ENCODE results near the gene PSMA8.
"Not testable (repeated sequence)": the region's sequence is repeated elsewhere in the genome, so short reads cannot be mapped to it uniquely, and the experiment has no call there.

PSMA8 gene

GRCh38 chr18:26183395-26184112 is 49.9 kb downstream of the PSMA8 start:
- Histone ChIP-seq H3K27me3 (ENCODE audit: control insufficient read depth, insufficient read depth, low read length) (no peaks in the 10 kb centered on the region), H3K9ac (ENCODE audit: low read length) (no peak overlapping the region), H3K36me3 (ENCODE audit: control insufficient read depth, insufficient read depth, low read length) (no peaks in the 10 kb centered on the region), H3K4me3 (ENCODE audit: low read length) (no peak overlapping the region), H3K4me1 (ENCODE audit: control insufficient read depth, insufficient read depth, low read length) (no peaks in the 10 kb centered on the region), H3K27ac (ENCODE audit: low read depth, low read length) (no peak overlapping the region)

GRCh38 chr18:26185267-26185666 is 51.6 kb downstream of the PSMA8 start:
- Histone ChIP-seq H3K4me3 (ENCODE audit: low read length) (no peak overlapping the region), H3K27me3 (ENCODE audit: control insufficient read depth, insufficient read depth, low read length) (no peaks in the 10 kb centered on the region), H3K27ac (ENCODE audit: low read depth, low read length) (no peak overlapping the region), H3K9ac (ENCODE audit: low read length) (no peak overlapping the region), H3K36me3 (ENCODE audit: control insufficient read depth, insufficient read depth, low read length) (no peaks in the 10 kb centered on the region), H3K4me1 (ENCODE audit: control insufficient read depth, insufficient read depth, low read length) (no peaks in the 10 kb centered on the region)

- Histone ChIP-seq H3K27ac (ENCODE audit: low read depth, low read length) (no peak overlapping the region), H3K4me1 (ENCODE audit: control insufficient read depth, insufficient read depth, low read length) (no peaks in the 10 kb centered on the region), H3K9ac (ENCODE audit: low read length) (no peak overlapping the region), H3K36me3 (ENCODE audit: control insufficient read depth, insufficient read depth, low read length) (no peaks in the 10 kb centered on the region), H3K4me3 (ENCODE audit: low read length) (no peak overlapping the region), H3K27me3 (ENCODE audit: control insufficient read depth, insufficient read depth, low read length) (no peaks in the 10 kb centered on the region)
Measured at GRCh38 chr18:26190506-26190905, 56.8 kb downstream of the PSMA8 start.

GRCh38 chr18:26192233-26192632 is 58.6 kb downstream of the PSMA8 start:
- H3K27ac ChIP-seq (ENCODE audit: low read depth, low read length) = no peak overlapping the region
- H3K27me3 ChIP-seq (ENCODE audit: control insufficient read depth, insufficient read depth, low read length) = no peaks in the 10 kb centered on the region
- H3K9ac ChIP-seq (ENCODE audit: low read length) = no peak overlapping the region
- no peak overlapping the region for H3K4me3 ChIP-seq (ENCODE audit: low read length)
- H3K4me1 ChIP-seq (ENCODE audit: control insufficient read depth, insufficient read depth, low read length) = no peaks in the 10 kb centered on the region
- H3K36me3 ChIP-seq (ENCODE audit: control insufficient read depth, insufficient read depth, low read length) = no peaks in the 10 kb centered on the region

- H3K9ac ChIP-seq (ENCODE audit: low read length) = no peak overlapping the region
- H3K27me3 ChIP-seq (ENCODE audit: control insufficient read depth, insufficient read depth, low read length) = no peaks in the 10 kb centered on the region
- H3K4me3 ChIP-seq (ENCODE audit: low read length) = no peak overlapping the region
- H3K27ac ChIP-seq (ENCODE audit: low read depth, low read length) = no peak overlapping the region
- H3K36me3 ChIP-seq (ENCODE audit: control insufficient read depth, insufficient read depth, low read length) = no peaks in the 10 kb centered on the region
- H3K4me1 ChIP-seq (ENCODE audit: control insufficient read depth, insufficient read depth, low read length) = no peaks in the 10 kb centered on the region
Measured at GRCh38 chr18:26196605-26197004, 62.9 kb downstream of the PSMA8 start.

GRCh38 chr18:26202001-26202400 is 68.3 kb downstream of the PSMA8 start:
- not testable (repeated sequence) for H3K36me3 ChIP-seq (ENCODE audit: control insufficient read depth, insufficient read depth, low read length); H3K4me1 ChIP-seq (ENCODE audit: control insufficient read depth, insufficient read depth, low read length); H3K9ac ChIP-seq (ENCODE audit: low read length); H3K4me3 ChIP-seq (ENCODE audit: low read length); H3K27me3 ChIP-seq (ENCODE audit: control insufficient read depth, insufficient read depth, low read length); H3K27ac ChIP-seq (ENCODE audit: low read depth, low read length)

GRCh38 chr18:26205318-26205717 is 71.6 kb downstream of the PSMA8 start:
- no peaks in the 10 kb centered on the region for H3K27me3 ChIP-seq (ENCODE audit: control insufficient read depth, insufficient read depth, low read length)
- H3K27ac ChIP-seq (ENCODE audit: low read depth, low read length) = no peak overlapping the region
- H3K9ac ChIP-seq (ENCODE audit: low read length) = no peak overlapping the region
- H3K4me1 ChIP-seq (ENCODE audit: control insufficient read depth, insufficient read depth, low read length) = no peaks in the 10 kb centered on the region
- H3K36me3 ChIP-seq (ENCODE audit: control insufficient read depth, insufficient read depth, low read length) = no peaks in the 10 kb centered on the region
- H3K4me3 ChIP-seq (ENCODE audit: low read length) = no peak overlapping the region

GRCh38 chr18:26206488-26206887 is 72.8 kb downstream of the PSMA8 start:
- no peaks in the 10 kb centered on the region for H3K4me1 ChIP-seq (ENCODE audit: control insufficient read depth, insufficient read depth, low read length)
- H3K4me3 ChIP-seq (ENCODE audit: low read length) = no peak overlapping the region
- no peaks in the 10 kb centered on the region for H3K27me3 ChIP-seq (ENCODE audit: control insufficient read depth, insufficient read depth, low read length)

GRCh38 chr18:26207937-26208336 is 74.3 kb downstream of the PSMA8 start:
- Histone ChIP-seq H3K27me3 (ENCODE audit: control insufficient read depth, insufficient read depth, low read length) (no peaks in the 10 kb centered on the region), H3K4me3 (ENCODE audit: low read length) (no peak overlapping the region), H3K27ac (ENCODE audit: low read depth, low read length) (no peak overlapping the region), H3K9ac (ENCODE audit: low read length) (no peak overlapping the region), H3K36me3 (ENCODE audit: control insufficient read depth, insufficient read depth, low read length) (no peaks in the 10 kb centered on the region), H3K4me1 (ENCODE audit: control insufficient read depth, insufficient read depth, low read length) (no peaks in the 10 kb centered on the region)

More at GRCh38 chr18:26206488-26206887, 72.8 kb downstream of the PSMA8 start:
- Histone ChIP-seq H3K36me3 (ENCODE audit: control insufficient read depth, insufficient read depth, low read length) (no peaks in the 10 kb centered on the region), H3K9ac (ENCODE audit: low read length) (no peak overlapping the region), H3K27ac (ENCODE audit: low read depth, low read length) (no peak overlapping the region)

- Histone ChIP-seq H3K9ac (ENCODE audit: low read length) (no peak overlapping the region), H3K27me3 (ENCODE audit: control insufficient read depth, insufficient read depth, low read length) (no peaks in the 10 kb centered on the region), H3K36me3 (ENCODE audit: control insufficient read depth, insufficient read depth, low read length) (no peaks in the 10 kb centered on the region), H3K4me3 (ENCODE audit: low read length) (no peak overlapping the region), H3K4me1 (ENCODE audit: control insufficient read depth, insufficient read depth, low read length) (no peaks in the 10 kb centered on the region), H3K27ac (ENCODE audit: low read depth, low read length) (no peak overlapping the region)
Measured at GRCh38 chr18:26208977-26209376, 75.3 kb downstream of the PSMA8 start.

- H3K4me3 ChIP-seq (ENCODE audit: low read length) = no peak overlapping the region
- H3K9ac ChIP-seq (ENCODE audit: low read length) = no peak overlapping the region
- H3K27me3 ChIP-seq (ENCODE audit: control insufficient read depth, insufficient read depth, low read length) = no peaks in the 10 kb centered on the region
- H3K27ac ChIP-seq (ENCODE audit: low read depth, low read length) = no peak overlapping the region
- H3K36me3 ChIP-seq (ENCODE audit: control insufficient read depth, insufficient read depth, low read length) = no peaks in the 10 kb centered on the region
- H3K4me1 ChIP-seq (ENCODE audit: control insufficient read depth, insufficient read depth, low read length) = no peaks in the 10 kb centered on the region
Measured at GRCh38 chr18:26210147-26210546, 76.5 kb downstream of the PSMA8 start.

GRCh38 chr18:26215247-26215970 is 81.7 kb downstream of the PSMA8 start:
- H3K27me3 ChIP-seq (ENCODE audit: control insufficient read depth, insufficient read depth, low read length) = no peaks in the 10 kb centered on the region
- no peaks in the 10 kb centered on the region for H3K36me3 ChIP-seq (ENCODE audit: control insufficient read depth, insufficient read depth, low read length)
- no peak overlapping the region for H3K9ac ChIP-seq (ENCODE audit: low read length)
- H3K27ac ChIP-seq (ENCODE audit: low read depth, low read length) = no peak overlapping the region
- H3K4me3 ChIP-seq (ENCODE audit: low read length) = no peak overlapping the region
- no peaks in the 10 kb centered on the region for H3K4me1 ChIP-seq (ENCODE audit: control insufficient read depth, insufficient read depth, low read length)
